OCI-LY3 (cell line): Measurements from ENCODE around the gene HDAC8.

Source experiments
- CTCF ChIP-seq: fragments of 200-600, 300-600 bp; sonication (generic); IDR thresholded peaks from 2 replicates; pipeline ENCODE4 v1.5.1; 2014; ENCODE audit warnings: antibody characterized with exemption, low read length, low read depth
- EZH2phosphoT487 ChIP-seq: fragments of 200-600 bp; shearing (Covaris generic); IDR thresholded peaks from 2 replicates; pipeline ENCODE4 v1.6.1; 2018; ENCODE audit warnings: antibody characterized with exemption, mixed run types, low read depth

GRCh38 chrX:72306851-72307645 lies 265.6 kb downstream of the HDAC8 start:
- TF ChIP-seq CTCF (no peak), EZH2phosphoT487 (no peak)
